Effector memory CD4-positive, alpha-beta T cell (primary cell): ENCODE data around the gene LRRK1.

Experiments
- DNase-seq, 3 donors: peaks; one replicate each; pipeline ENCODE4 v3.0.0-alpha.2; 2020
- H3K27ac ChIP-seq: 2 replicates; pipeline ENCODE4 v1.7.0; 2013; ENCODE audit warnings: mild to moderate bottlenecking, low read length, moderate library complexity; ENCODE audit not compliant: insufficient read depth, poor library complexity, severe bottlenecking
- H3K27me3 ChIP-seq: replicated peaks from 2 replicates; pipeline ENCODE4 v1.7.0; 2013; ENCODE audit warnings: mild to moderate bottlenecking, low read length; ENCODE audit not compliant: insufficient read depth, control insufficient read depth, poor library complexity, severe bottlenecking
- H3K36me3 ChIP-seq: 2 replicates; pipeline ENCODE4 v1.7.0; 2013; ENCODE audit warnings: mild to moderate bottlenecking, low read length, moderate library complexity; ENCODE audit not compliant: control insufficient read depth, insufficient read depth
- H3K4me1 ChIP-seq: 2 replicates; pipeline ENCODE4 v1.7.0; 2013; ENCODE audit warnings: low read length, mild to moderate bottlenecking; ENCODE audit not compliant: control insufficient read depth, insufficient read depth, poor library complexity, severe bottlenecking
- H3K4me3 ChIP-seq: 2 replicates; pipeline ENCODE4 v1.7.0; 2013; ENCODE audit warnings: low read length, low read depth, mild to moderate bottlenecking; ENCODE audit not compliant: insufficient read depth, poor library complexity, severe bottlenecking
- H3K9me3 ChIP-seq: 2 replicates; pipeline ENCODE4 v1.7.0; 2013; ENCODE audit warnings: mild to moderate bottlenecking, low read length, moderate library complexity; ENCODE audit not compliant: control insufficient read depth

The LRRK1 gene

DNA sequence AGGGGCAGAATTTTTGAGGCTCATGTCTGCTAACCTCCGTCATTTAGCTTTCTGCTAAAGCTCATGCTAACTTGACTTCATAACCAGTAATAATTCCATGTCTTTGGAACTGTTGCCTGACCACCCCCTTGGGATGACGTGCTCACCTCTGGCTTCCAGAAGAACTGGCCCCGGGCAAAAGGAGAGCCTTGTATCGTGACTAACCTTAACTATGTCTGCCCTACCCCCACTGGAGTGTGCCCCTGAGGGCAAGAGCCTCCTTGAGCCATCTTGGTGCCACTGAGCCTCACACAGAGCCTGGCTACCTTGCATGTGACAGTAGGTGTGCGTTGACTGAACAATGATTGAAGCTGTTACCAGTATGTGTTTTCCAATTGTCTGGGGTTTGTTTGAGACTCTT lies 4.7 kb downstream of the LRRK1 start:
- Histone ChIP-seq H3K27me3 (peaks cover 6% of the 10 kb centered on the region), H3K27ac (no peak overlapping the region), H3K4me1 (peaks cover 6% of the 10 kb centered on the region)

GRCh38 chr15:100924436-100924835 lies 5.3 kb downstream of the LRRK1 start:
- no peak for DNase-seq
- no peaks in the 10 kb centered on the region for H3K36me3 ChIP-seq
- peaks cover 6% of the 10 kb centered on the region for H3K4me1 ChIP-seq

More for the DNA sequence above, 4.7 kb downstream of the LRRK1 start:
- H3K9me3 ChIP-seq = no peaks in the 10 kb centered on the region
- H3K36me3 ChIP-seq = no peaks in the 10 kb centered on the region
- no peak for DNase-seq
- no peak overlapping the region for H3K4me3 ChIP-seq

GRCh38 chr15:100925480-100925879 lies 6.3 kb downstream of the LRRK1 start:
- no peaks in the 10 kb centered on the region for H3K36me3 ChIP-seq
- no peaks in the 10 kb centered on the region for H3K4me1 ChIP-seq
- no peak overlapping the region for H3K4me3 ChIP-seq
- no peaks in the 10 kb centered on the region for H3K9me3 ChIP-seq
- H3K27me3 ChIP-seq = peaks cover 5% of the 10 kb centered on the region
- H3K27ac ChIP-seq = no peak overlapping the region
- no peak for DNase-seq

More at GRCh38 chr15:100924436-100924835, 5.3 kb downstream of the LRRK1 start:
- Histone ChIP-seq H3K27ac (no peak overlapping the region), H3K4me3 (no peak overlapping the region), H3K9me3 (no peaks in the 10 kb centered on the region), H3K27me3 (peaks cover 5% of the 10 kb centered on the region)

GRCh38 chr15:100926258-100926657 lies 7.1 kb downstream of the LRRK1 start:
- H3K36me3 ChIP-seq = no peaks in the 10 kb centered on the region
- no peaks in the 10 kb centered on the region for H3K4me1 ChIP-seq

DNA sequence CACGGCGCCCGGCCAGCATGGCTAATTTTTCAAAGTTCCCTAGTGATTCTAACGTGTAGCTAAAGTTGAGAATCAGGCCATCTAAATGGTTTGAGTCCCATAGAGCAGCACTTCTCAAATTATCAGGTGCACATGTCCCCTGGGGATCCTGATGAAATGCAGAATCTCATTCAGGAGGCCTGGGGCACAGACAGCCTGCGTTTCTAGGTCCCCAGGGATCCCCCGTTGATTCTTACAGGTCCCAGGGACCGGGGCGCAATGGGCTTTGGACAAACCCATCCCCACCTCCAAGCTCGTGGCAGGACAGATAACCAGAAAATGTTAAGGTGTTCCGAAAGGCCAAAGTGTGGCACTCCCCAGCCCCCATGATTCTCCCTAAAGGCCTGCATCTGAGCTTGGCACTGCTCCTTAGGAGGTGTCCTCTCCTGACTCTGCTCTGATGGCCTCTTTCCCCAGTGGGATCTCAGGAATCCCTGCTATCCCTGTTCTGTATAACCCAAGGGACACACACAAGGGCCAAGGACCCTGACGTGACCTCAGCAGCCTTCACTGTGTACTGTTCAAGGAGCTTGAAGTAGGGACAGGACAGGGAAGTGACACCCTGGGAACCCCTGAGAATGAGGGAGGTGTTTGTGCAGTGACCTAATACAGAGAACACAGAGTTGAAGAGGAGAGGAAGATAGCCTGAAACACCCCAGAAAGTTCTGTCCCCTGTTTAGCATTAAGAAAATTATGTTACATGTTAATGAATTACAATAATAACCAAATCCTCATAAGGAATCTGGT lies 8.0 kb downstream of the LRRK1 start:
- DNase-seq = no peak
- H3K27me3 ChIP-seq = no peaks in the 10 kb centered on the region
- H3K4me1 ChIP-seq = no peaks in the 10 kb centered on the region
- no peak overlapping the region for H3K27ac ChIP-seq
- no peaks in the 10 kb centered on the region for H3K36me3 ChIP-seq
- no peaks in the 10 kb centered on the region for H3K9me3 ChIP-seq
- no peak overlapping the region for H3K4me3 ChIP-seq

More at GRCh38 chr15:100926258-100926657, 7.1 kb downstream of the LRRK1 start:
- no peak overlapping the region for H3K4me3 ChIP-seq
- H3K27ac ChIP-seq = no peak overlapping the region
- no peaks in the 10 kb centered on the region for H3K9me3 ChIP-seq
- no peak for DNase-seq
- no peaks in the 10 kb centered on the region for H3K27me3 ChIP-seq

- Histone ChIP-seq H3K4me3 (no peak overlapping the region), H3K27ac (no peak overlapping the region), H3K36me3 (no peaks in the 10 kb centered on the region), H3K9me3 (no peaks in the 10 kb centered on the region), H3K27me3 (no peaks in the 10 kb centered on the region), H3K4me1 (no peaks in the 10 kb centered on the region)
- DNase-seq = no peak
Measured at GRCh38 chr15:100928632-100929280, 9.6 kb downstream of the LRRK1 start.

DNA sequence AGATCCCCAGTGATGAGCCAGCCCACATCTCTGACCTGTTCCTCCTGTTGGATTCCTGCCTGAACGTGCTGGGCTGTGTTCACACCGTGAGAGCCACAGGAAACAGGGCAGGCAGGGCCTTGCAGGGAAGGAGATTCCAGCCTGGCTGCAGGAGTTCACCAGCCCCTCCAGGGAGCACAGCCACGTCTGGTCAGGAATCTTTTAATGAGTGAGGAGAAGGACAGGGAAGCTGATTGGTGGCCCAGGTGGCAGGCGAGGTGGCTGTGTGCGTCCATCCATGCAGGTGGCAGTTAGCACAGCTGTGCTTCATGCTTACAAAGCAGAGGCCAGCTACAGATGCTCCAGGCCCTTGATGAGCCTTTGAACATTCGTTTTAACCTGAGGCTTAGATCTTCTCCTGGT lies 10.5 kb downstream of the LRRK1 start:
- no peaks in the 10 kb centered on the region for H3K36me3 ChIP-seq
- H3K27ac ChIP-seq = no peak overlapping the region
- H3K4me1 ChIP-seq = no peaks in the 10 kb centered on the region
- no peaks in the 10 kb centered on the region for H3K9me3 ChIP-seq
- DNase-seq = no peak
- no peak overlapping the region for H3K4me3 ChIP-seq
- H3K27me3 ChIP-seq = no peaks in the 10 kb centered on the region

- no peak overlapping the region for H3K27ac ChIP-seq
- no peaks in the 10 kb centered on the region for H3K36me3 ChIP-seq
- H3K4me1 ChIP-seq = no peaks in the 10 kb centered on the region
- no peak overlapping the region for H3K4me3 ChIP-seq
- DNase-seq = no peak
- H3K27me3 ChIP-seq = no peaks in the 10 kb centered on the region
- no peaks in the 10 kb centered on the region for H3K9me3 ChIP-seq
Measured at GRCh38 chr15:100930306-100930848, 11.2 kb downstream of the LRRK1 start.

GRCh38 chr15:100931143-100931890 lies 12.2 kb downstream of the LRRK1 start:
- Histone ChIP-seq H3K4me1 (no peaks in the 10 kb centered on the region), H3K36me3 (no peaks in the 10 kb centered on the region), H3K9me3 (no peaks in the 10 kb centered on the region), H3K4me3 (no peak overlapping the region), H3K27ac (no peak overlapping the region), H3K27me3 (no peaks in the 10 kb centered on the region)
- no peak for DNase-seq
